Endothelial cell (in vitro differentiated cells): Measurements from ENCODE around the gene AMPD3. TPM values are rescaled to one million over a fixed set of nuclear protein-coding genes. Genes with fewer than 3 reads are reported as not detected.

Source experiments
- DNase-seq: peaks from one replicate; pipeline ENCODE4 v3.0.0; 2021; ENCODE audit warnings: low spot score
- H3K27ac Mint-ChIP-seq: one replicate; pipeline ENCODE4 v1.8.0; 2021; ENCODE audit warnings: mixed read lengths, inconsistent platforms; ENCODE audit not compliant: unreplicated experiment
- H3K27me3 Mint-ChIP-seq: one replicate; pipeline ENCODE4 v1.8.0; 2021; ENCODE audit warnings: mild to moderate bottlenecking, moderate library complexity, mixed read lengths, inconsistent platforms; ENCODE audit not compliant: unreplicated experiment
- H3K36me3 Mint-ChIP-seq: one replicate; pipeline ENCODE4 v1.8.0; 2021; ENCODE audit warnings: mild to moderate bottlenecking, low read depth, mixed read lengths, inconsistent platforms; ENCODE audit not compliant: unreplicated experiment
- H3K4me1 Mint-ChIP-seq: one replicate; pipeline ENCODE4 v1.8.0; 2021; ENCODE audit warnings: mild to moderate bottlenecking, mixed read lengths, inconsistent platforms; ENCODE audit not compliant: unreplicated experiment
- H3K4me3 Mint-ChIP-seq: one replicate; pipeline ENCODE4 v1.8.0; 2021; ENCODE audit warnings: mild to moderate bottlenecking, mixed read lengths, inconsistent platforms; ENCODE audit not compliant: unreplicated experiment
- H3K9me3 Mint-ChIP-seq: one replicate; pipeline ENCODE4 v1.8.0; 2021; ENCODE audit warnings: mixed read lengths, inconsistent platforms; ENCODE audit not compliant: unreplicated experiment
- CTCF ChIP-seq: fragments of 200-600 bp; sonication (generic); IDR thresholded peaks from one replicate; pipeline ENCODE4 v1.5.0; 2021; ENCODE audit warnings: antibody characterized with exemption; ENCODE audit not compliant: unreplicated experiment
- total RNA-seq: library from RNA; stranded (reverse); fragmentation: NEBNext Ultra II Directional; extraction: Animal tissue kit (Norgen Biotek cat#: 25700); gene quantifications from one replicate; pipeline ENCODE4 v1.2.1, GENCODE V29; 2021; ENCODE audit not compliant: unreplicated experiment

Gene AMPD3
- total RNA-seq, 1 donor from 2014 or later: 23.2 TPM

- Mint-ChIP-seq H3K27me3 (peaks cover 6% of the 10 kb centered on the region), H3K4me3 (no peak overlapping the region), H3K36me3 (peaks cover 40% of the 10 kb centered on the region), H3K9me3 (no peaks in the 10 kb centered on the region), H3K4me1 (no peaks in the 10 kb centered on the region), H3K27ac (no peak overlapping the region)
- DNase-seq: no peak
- TF ChIP-seq CTCF: no peak
These were observed 43.6 kb downstream of the AMPD3 start for GRCh38 chr11:10498426-10499250.

GRCh38 chr11:10499452-10499851 lies 44.4 kb downstream of the AMPD3 start:
- H3K36me3 Mint-ChIP-seq: peaks cover 38% of the 10 kb centered on the region

GRCh38 chr11:10499874-10500601 lies 45.0 kb downstream of the AMPD3 start:
- H3K27ac Mint-ChIP-seq: no peak overlapping the region
- TF ChIP-seq CTCF: no peak
- peaks cover 35% of the 10 kb centered on the region for H3K36me3 Mint-ChIP-seq
- no peaks in the 10 kb centered on the region for H3K4me1 Mint-ChIP-seq
- H3K4me3 Mint-ChIP-seq: peak overlapping the region; percentile 8
- H3K9me3 Mint-ChIP-seq: no peaks in the 10 kb centered on the region
- peaks cover 6% of the 10 kb centered on the region for H3K27me3 Mint-ChIP-seq
- DNase-seq: no peak

More at GRCh38 chr11:10499452-10499851, 44.4 kb downstream of the AMPD3 start:
- no peak for DNase-seq
- Mint-ChIP-seq H3K27me3 (peaks cover 6% of the 10 kb centered on the region), H3K4me1 (no peaks in the 10 kb centered on the region), H3K27ac (no peak overlapping the region), H3K9me3 (no peaks in the 10 kb centered on the region), H3K4me3 (no peak overlapping the region)
- no peak for TF ChIP-seq CTCF

GRCh38 chr11:10500757-10501684 lies 46.0 kb downstream of the AMPD3 start:
- no peak for TF ChIP-seq CTCF
- Mint-ChIP-seq H3K36me3 (peaks cover 35% of the 10 kb centered on the region), H3K4me3 (no peak overlapping the region), H3K27me3 (peaks cover 6% of the 10 kb centered on the region), H3K4me1 (no peaks in the 10 kb centered on the region), H3K27ac (no peak overlapping the region), H3K9me3 (no peaks in the 10 kb centered on the region)
- no peak for DNase-seq
